ENCODE measurements around the gene APEH.

- no peak for TF ChIP-seq MAX (CRISPR knock-in tag; IDR thresholded peaks at IDR 0.05)
- TF ChIP-seq IRF2 (CRISPR knock-in tag; IDR thresholded peaks at IDR 0.05; ENCODE audit: borderline replicate concordance, low read depth), result no peak
- TF ChIP-seq NFE2L1 (CRISPR knock-in tag; IDR thresholded peaks at IDR 0.05), result no peak
- no peak for TF ChIP-seq CTCF (IDR thresholded peaks at IDR 0.05)
- no peak for TF ChIP-seq ESRRA (CRISPR knock-in tag; IDR thresholded peaks at IDR 0.05; ENCODE audit: borderline replicate concordance)
Measured at GRCh38 chr3:49667701-49668413, 6.3 kb upstream of the APEH start.
